ENCODE measurements around the gene PTPRCAP. TPM values are rescaled to one million over a fixed set of nuclear protein-coding genes. Genes with fewer than 3 reads are reported as not detected.

Gene PTPRCAP
- total RNA-seq, 4 donors from 2014 or later = 17.3 to 56.9 (median 21.7) TPM

DNA sequence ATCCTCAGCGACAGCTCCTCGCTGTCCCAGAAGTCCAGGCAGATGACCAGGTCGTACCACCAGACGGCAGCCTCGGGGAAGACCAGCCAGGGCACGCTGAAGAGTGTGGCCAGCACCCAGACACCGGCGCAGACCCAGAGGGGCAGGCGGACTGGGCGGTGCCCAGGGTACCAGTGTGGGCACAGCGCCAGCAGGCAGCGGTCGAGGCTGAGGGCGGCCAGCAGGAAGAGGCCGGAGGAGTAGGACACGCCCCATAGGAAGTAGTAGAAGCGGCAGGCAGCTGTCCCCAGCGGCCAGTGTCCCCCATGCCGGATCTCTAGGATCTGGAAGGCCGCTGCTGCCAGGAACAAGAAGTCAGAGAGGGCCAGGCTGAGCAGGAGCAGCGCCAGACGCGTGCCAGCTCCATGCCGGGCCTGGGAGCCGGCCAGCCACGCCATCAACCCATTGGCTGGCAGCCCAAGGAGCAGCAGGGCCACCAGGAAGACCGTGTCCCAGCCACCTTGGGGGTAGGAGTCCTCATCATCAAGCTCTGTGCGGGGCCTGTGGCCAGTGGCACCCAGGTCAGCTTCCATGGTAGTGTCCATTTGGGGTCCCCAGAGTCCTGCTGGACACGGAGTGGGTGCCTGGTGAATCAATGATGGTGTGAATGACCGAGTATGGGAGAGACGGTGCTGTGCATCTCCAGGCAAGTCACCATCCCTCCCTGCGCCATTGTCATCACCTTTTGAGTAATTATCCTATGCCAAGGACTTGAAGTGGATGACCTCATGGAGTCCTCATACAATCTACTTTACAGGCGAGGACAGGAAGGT, 14.9 kb upstream of the PTPRCAP start, which contains the start of gene GPR152:
Gene GPR152 (minus strand): TSS at position 589 of the 812 bp plus-strand sequence. CDS start 5 bp downstream, at position 584.
- peaks cover 0 to 11% (median 9%) of the 10 kb centered on the region in 4 donors for H3K4me1 ChIP-seq
- H3K36me3 ChIP-seq = no peaks in the 10 kb centered on the region
- no peak within 1 kb of the TSS for H3K4me3 ChIP-seq
- TF ChIP-seq CTCF (IDR thresholded peaks at IDR 0.05) (no peak), POLR2A (IDR thresholded peaks at IDR 0.05) (no peak)
- no peaks in the 10 kb centered on the region for H3K9me3 ChIP-seq
- no peaks in the 10 kb centered on the region for H3K27me3 ChIP-seq
- peak within 1 kb of the TSS in 2 of 4 donors; percentile 4 to 10 for H3K27ac ChIP-seq
- DNase-seq = peak in 1 of 3 donors; percentile 50

DNA sequence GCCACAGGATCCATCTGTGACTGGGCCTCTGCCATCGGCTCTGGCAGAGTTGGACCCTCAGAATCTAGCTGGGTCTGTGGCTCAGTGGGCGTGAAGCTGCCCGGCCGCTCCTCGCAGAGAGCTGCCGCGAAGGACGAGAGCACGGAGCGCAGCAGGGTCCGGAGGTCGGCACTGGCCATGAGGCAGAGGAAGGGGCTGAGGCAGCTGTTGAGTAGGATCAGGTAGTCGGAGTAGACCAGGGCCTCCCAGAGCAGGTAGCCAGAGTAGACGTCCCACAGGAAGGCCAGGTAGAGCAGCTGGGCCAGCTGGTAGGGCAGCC, 14.1 kb upstream of the PTPRCAP start:
- Histone ChIP-seq H3K27me3 (no peaks in the 10 kb centered on the region), H3K9me3 (no peaks in the 10 kb centered on the region), H3K27ac (peak overlapping the region in 2 of 4 donors; percentile 4 to 10), H3K4me3 (no peak overlapping the region), H3K4me1 (peaks cover 0 to 18% (median 9%) of the 10 kb centered on the region in 4 donors), H3K36me3 (no peaks in the 10 kb centered on the region)
- TF ChIP-seq CTCF (IDR thresholded peaks at IDR 0.05) (no peak), POLR2A (IDR thresholded peaks at IDR 0.05) (no peak)
- DNase-seq = no peak

- H3K27me3 ChIP-seq = no peaks in the 10 kb centered on the region
- no peaks in the 10 kb centered on the region for H3K36me3 ChIP-seq
- TF ChIP-seq CTCF (IDR thresholded peaks at IDR 0.05) (no peak), POLR2A (IDR thresholded peaks at IDR 0.05) (no peak)
- peaks cover 0 to 21% (median 9%) of the 10 kb centered on the region in 4 donors for H3K4me1 ChIP-seq
- DNase-seq = no peak
- no peaks in the 10 kb centered on the region for H3K9me3 ChIP-seq
- H3K4me3 ChIP-seq = no peak overlapping the region
- H3K27ac ChIP-seq = no peak overlapping the region
Measured at GRCh38 chr11:67450796-67451657, 13.5 kb upstream of the PTPRCAP start.

DNA sequence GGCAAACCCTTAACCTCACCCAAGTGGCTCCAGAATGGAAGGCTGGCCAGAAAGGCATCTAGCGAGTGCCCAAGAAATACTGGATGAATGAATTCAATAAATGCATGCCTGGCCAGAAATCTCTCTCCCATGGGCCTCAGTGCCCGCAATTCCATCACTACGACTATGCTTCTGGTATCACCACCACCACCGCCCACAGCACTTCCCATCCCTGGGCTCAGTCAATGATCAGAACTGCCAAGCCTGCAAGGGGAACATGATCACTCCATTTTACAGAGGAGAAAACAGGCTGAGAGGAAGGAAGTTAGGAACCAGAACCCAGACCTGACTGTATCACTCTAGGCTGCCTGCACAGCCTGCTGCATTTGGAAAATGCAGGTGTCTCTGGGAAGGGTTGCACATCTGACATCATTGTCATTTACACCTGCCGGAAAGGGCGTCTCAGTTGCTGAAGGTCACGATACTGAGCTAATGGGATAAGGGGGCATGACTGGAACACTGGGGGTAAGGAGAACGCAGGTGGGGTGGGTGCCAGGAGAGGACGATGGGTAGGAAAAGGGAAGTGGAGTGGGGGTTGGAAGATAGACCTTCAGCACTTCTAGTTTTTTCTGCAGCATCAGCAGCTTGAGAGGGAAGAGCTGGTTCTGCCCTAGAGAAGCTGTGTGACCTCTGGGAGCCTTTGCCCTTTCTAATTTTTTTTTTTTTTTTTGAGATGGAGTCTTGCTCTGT, 11.8 kb upstream of the PTPRCAP start:
- Histone ChIP-seq H3K9me3 (no peaks in the 10 kb centered on the region), H3K4me1 (peaks cover 0 to 33% (median 25%) of the 10 kb centered on the region in 4 donors), H3K27me3 (no peaks in the 10 kb centered on the region), H3K4me3 (no peak overlapping the region), H3K36me3 (no peaks in the 10 kb centered on the region), H3K27ac (peak overlapping the region in 1 of 4 donors; percentile 5)
- DNase-seq = no peak
- TF ChIP-seq POLR2A (IDR thresholded peaks at IDR 0.05) (no peak), CTCF (IDR thresholded peaks at IDR 0.05) (no peak)

DNA sequence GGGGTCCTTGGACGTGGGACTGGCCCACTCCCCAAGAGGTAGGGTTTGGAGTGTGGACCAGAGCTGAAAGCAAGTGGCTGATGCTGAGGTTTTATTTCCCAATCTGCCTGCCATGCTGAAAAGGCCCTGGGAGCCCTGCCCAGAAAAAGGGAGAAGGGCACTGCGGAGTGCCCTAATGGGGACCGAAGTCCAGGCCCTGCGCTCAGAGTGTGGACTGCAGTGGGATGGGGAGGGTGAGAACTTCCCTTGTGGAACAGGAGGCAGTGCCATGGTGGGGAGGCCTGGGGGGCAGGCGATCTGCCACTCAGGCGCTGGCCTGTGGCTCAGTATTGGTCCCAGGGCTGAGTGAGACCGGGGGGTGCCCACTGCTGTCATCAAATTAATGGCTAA, 10.7 kb upstream of the PTPRCAP start:
- no peaks in the 10 kb centered on the region for H3K9me3 ChIP-seq
- no peak for DNase-seq
- no peak for TF ChIP-seq POLR2A (IDR thresholded peaks at IDR 0.05)
- peaks cover 0 to 34% (median 28%) of the 10 kb centered on the region in 4 donors for H3K4me1 ChIP-seq
- H3K36me3 ChIP-seq = no peaks in the 10 kb centered on the region
- no peak overlapping the region for H3K4me3 ChIP-seq
- no peaks in the 10 kb centered on the region for H3K27me3 ChIP-seq
- no peak overlapping the region for H3K27ac ChIP-seq
